H1 (cell line): Measurements from ENCODE around the gene IRF2BP2. TPM values are rescaled to one million over a fixed set of nuclear protein-coding genes. Genes with fewer than 3 reads are reported as not detected.

Experiments used
- CTCF ChIA-PET: fragments of 300-600 bp; sonication (Branson Sonifier 250); formaldehyde crosslinking; loops from one replicate; lab custom pipeline; 2021; ENCODE audit not compliant: partially characterized antibody; lab: Charles Lee
- POLR2A ChIA-PET: fragments of 300-600 bp; sonication (Branson Sonifier 250); formaldehyde crosslinking; loops from one replicate; lab custom pipeline; 2021; ENCODE audit warnings: inconsistent platforms; ENCODE audit not compliant: partially characterized antibody; lab: Charles Lee
- DNase-seq, 2 experiments: peaks; one replicate each; pipeline versions ENCODE4 v3.0.0 to v3.0.0-alpha.2; 2010 to 2022; ENCODE audit warnings: low spot score in 2 of 2, low read depth in 1 of 2, mixed read lengths in 1 of 2
- FAIRE-seq: peaks from 2 replicates; lab custom pipeline; 2011; peaks lifted over from hg19 to GRCh38; lab: Jason Lieb, UNC
- H2AFZ ChIP-seq: 2 replicates; pipeline ENCODE4 v1.8.1; 2012; ENCODE audit warnings: low read length, inconsistent platforms
- H2AK5ac ChIP-seq: 2 replicates; pipeline ENCODE4 v1.6.1; 2013; ENCODE audit warnings: low read depth, low read length
- H2BK120ac ChIP-seq: replicated peaks from 2 replicates; pipeline ENCODE3; 2013; ENCODE audit warnings: low read depth, low read length, inconsistent platforms
- H2BK12ac ChIP-seq: 2 replicates; pipeline ENCODE4 v1.6.1; 2013; ENCODE audit warnings: low read depth, low read length
- H2BK15ac ChIP-seq: 2 replicates; pipeline ENCODE4 v1.6.1; 2013; ENCODE audit warnings: low read length
- H2BK20ac ChIP-seq: 2 replicates; pipeline ENCODE4 v1.6.1; 2013; ENCODE audit warnings: low read length
- H2BK5ac ChIP-seq: 2 replicates; pipeline ENCODE4 v1.6.1; 2013; ENCODE audit warnings: low read depth, low read length
- H3K14ac ChIP-seq: 2 replicates; pipeline ENCODE4 v1.6.1; 2013; ENCODE audit warnings: inconsistent platforms; ENCODE audit not compliant: insufficient read length
- H3K18ac ChIP-seq: 2 replicates; pipeline ENCODE4 v1.6.1; 2013; ENCODE audit warnings: low read length; ENCODE audit errors: extremely low read depth
- H3K23ac ChIP-seq: 2 replicates; pipeline ENCODE4 v1.6.1; 2013; ENCODE audit warnings: inconsistent platforms; ENCODE audit not compliant: insufficient read length
- H3K23me2 ChIP-seq: 2 replicates; pipeline ENCODE4 v1.6.1; 2013; ENCODE audit warnings: low read depth, low read length
- H3K27ac ChIP-seq: 2 replicates; pipeline ENCODE4 v1.6.1; 2011; ENCODE audit warnings: low read depth, low read length, inconsistent platforms
- H3K27me3 ChIP-seq, 4 experiments: replicated peaks in 1 of 4; 1 replicate in 1 of 4; 2 replicates in 3 of 4; pipeline versions ENCODE4 v1.6.1 to v1.8.1; 2011 to 2013; ENCODE audit warnings: low read length in 3 of 4, mild to moderate bottlenecking in 3 of 4, inconsistent platforms in 2 of 4, mixed read lengths in 2 of 4, moderate library complexity in 1 of 4; ENCODE audit not compliant: control insufficient read depth in 3 of 4, insufficient read depth in 3 of 4; ENCODE audit errors: extremely low read depth in 1 of 4
- H3K36me3 ChIP-seq, 4 experiments: 2 replicates each; pipeline versions ENCODE4 v1.6.1 to v1.8.1; 2011 to 2013; ENCODE audit warnings: mild to moderate bottlenecking in 4 of 4, low read length in 3 of 4, moderate library complexity in 2 of 4, control low read depth in 1 of 4, inconsistent platforms in 1 of 4; ENCODE audit not compliant: insufficient read depth in 4 of 4, control insufficient read depth in 2 of 4
- H3K4ac ChIP-seq: replicated peaks from 2 replicates; pipeline ENCODE3; 2013; ENCODE audit warnings: low read length, low read depth, mixed read lengths, inconsistent platforms; ENCODE audit not compliant: insufficient read length
- H3K4me1 ChIP-seq, 4 experiments: replicated peaks in 1 of 4; 1 replicate in 1 of 4; 2 replicates in 3 of 4; pipeline versions ENCODE4 v1.6.1 to v1.8.1; 2011 to 2013; ENCODE audit warnings: low read length in 3 of 4, inconsistent platforms in 2 of 4, mixed read lengths in 1 of 4; ENCODE audit not compliant: insufficient read depth in 4 of 4, control insufficient read depth in 3 of 4
- H3K4me2 ChIP-seq, 2 experiments: 2 replicates each; pipeline versions ENCODE4 v1.6.1 to v1.8.1; 2011 to 2013; ENCODE audit warnings: low read depth in 2 of 2, low read length in 2 of 2, control low read depth in 1 of 2, inconsistent platforms in 1 of 2, mild to moderate bottlenecking in 1 of 2; ENCODE audit not compliant: insufficient read depth in 1 of 2
- H3K4me3 ChIP-seq, 4 experiments: fragments of 200-600, 300-600 bp in 1 of 4; sonication (generic), shearing (Covaris generic), sonication (Bioruptor Twin) in 1 of 4; 2 replicates each; pipeline versions ENCODE4 v1.5.1 to v1.8.1; 2011 to 2016; ENCODE audit warnings: low read length in 4 of 4, low read depth in 3 of 4, control low read depth in 2 of 4, inconsistent platforms in 2 of 4, mild to moderate bottlenecking in 2 of 4, mixed read lengths in 1 of 4, moderate library complexity in 1 of 4; ENCODE audit not compliant: insufficient read depth in 2 of 4; ENCODE audit errors: extremely low read depth in 1 of 4
- H3K56ac ChIP-seq: replicated peaks from 2 replicates; pipeline ENCODE3; 2013; ENCODE audit warnings: low read depth, mild to moderate bottlenecking, mixed read lengths, low read length, inconsistent platforms; ENCODE audit not compliant: insufficient read length
- H3K79me1 ChIP-seq: 2 replicates; pipeline ENCODE4 v1.6.1; 2013; ENCODE audit warnings: low read depth, low read length, control low read depth
- H3K79me2 ChIP-seq, 2 experiments: 2 replicates each; pipeline versions ENCODE4 v1.6.1 to v1.8.1; 2012 to 2013; ENCODE audit warnings: low read length in 2 of 2, mild to moderate bottlenecking in 2 of 2, inconsistent platforms in 1 of 2; ENCODE audit not compliant: insufficient read depth in 2 of 2, control insufficient read depth in 1 of 2
- H3K9ac ChIP-seq, 4 experiments: replicated peaks in 1 of 4; 1 replicate in 1 of 4; 2 replicates in 3 of 4; pipeline versions ENCODE4 v1.6.1 to v1.8.1; 2011 to 2013; ENCODE audit warnings: low read depth in 3 of 4, low read length in 3 of 4, control low read depth in 2 of 4, mild to moderate bottlenecking in 2 of 4, moderate library complexity in 2 of 4, inconsistent platforms in 1 of 4; ENCODE audit errors: extremely low read depth in 1 of 4
- H3K9me3 ChIP-seq, 2 experiments: 2 replicates each; pipeline versions ENCODE4 v1.6.1 to v1.8.1; 2012 to 2013; ENCODE audit warnings: mild to moderate bottlenecking in 2 of 2, moderate library complexity in 2 of 2, control low read depth in 1 of 2, inconsistent platforms in 1 of 2, low read depth in 1 of 2, low read length in 1 of 2, mixed read lengths in 1 of 2; ENCODE audit not compliant: insufficient read depth in 2 of 2
- H4K20me1 ChIP-seq, 2 experiments: replicated peaks in 1 of 2; 2 replicates each; pipeline versions ENCODE3 to v1.8.1; 2011 to 2013; ENCODE audit warnings: inconsistent platforms in 2 of 2, low read length in 2 of 2, mild to moderate bottlenecking in 1 of 2; ENCODE audit not compliant: insufficient read depth in 2 of 2, control insufficient read depth in 1 of 2
- H4K5ac ChIP-seq: 2 replicates; pipeline ENCODE4 v1.6.1; 2013; ENCODE audit warnings: low read length, low read depth, mixed read lengths, inconsistent platforms; ENCODE audit not compliant: insufficient read length
- H4K8ac ChIP-seq: 2 replicates; pipeline ENCODE4 v1.8.0; 2013; ENCODE audit warnings: mild to moderate bottlenecking, moderate library complexity, low read length, inconsistent platforms; ENCODE audit not compliant: insufficient read depth; ENCODE audit errors: extremely low read depth
- H4K91ac ChIP-seq: replicated peaks from 2 replicates; pipeline ENCODE3; 2013; ENCODE audit warnings: low read length, mixed read lengths, inconsistent platforms; ENCODE audit not compliant: insufficient read length
- CHD7 ChIP-seq: fragments of 300-600 bp; sonication (generic); IDR thresholded peaks from 2 replicates; pipeline ENCODE4 v1.7.1; 2012; ENCODE audit warnings: low read length, moderate library complexity, mild to moderate bottlenecking, inconsistent platforms; ENCODE audit not compliant: insufficient replicate concordance
- polyA plus RNA-seq, 7 experiments: library from polyadenylated mRNA; depleted of rRNA in 3 of 7; stranded (reverse) in 5 of 7; unstranded in 2 of 7; fragments of >200 nt in 5 of 7; fragments of 200-250 nt in 2 of 7; gene quantifications; 1 replicate in 5 of 7; 2 replicates in 1 of 7; 4 replicates in 1 of 7; pipeline versions ENCODE4 v1.2.1 to v1.2.3, GENCODE V29; 2011 to 2013; ENCODE audit warnings: missing spikeins in 2 of 7, mixed read lengths in 2 of 7
- total RNA-seq: library from RNA; stranded (reverse); fragmentation: NEBNext Ultra II Directional; extraction: Animal tissue kit (Norgen Biotek cat#: 25700); gene quantifications from 2 replicates; pipeline ENCODE4 v1.2.1, GENCODE V29; 2021

Gene IRF2BP2
- total and polyA plus RNA-seq, 2 of the 8 experiments (the other 6 are each of a cell fraction or from before 2014, with no cell fraction given): 24.9 to 67.5 TPM

GRCh38 chr1:234632225-234632624 is 22.2 kb upstream of the IRF2BP2 start:
- ChIA-PET POLR2A (interaction anchor here (0.6 to 1.9 kb wide), 3 partner anchors 14 to 38 kb away, joined by 3 to 4 read pairs (median 3); no protein-coding TSS in a partner anchor), CTCF (interaction anchor here (0.6 to 1.1 kb wide), 3 partner anchors 26 to 1874 kb away, joined by 3 to 5 read pairs (median 3); no protein-coding TSS in a partner anchor)
- H3K4ac ChIP-seq: no peak overlapping the region
- H2BK20ac ChIP-seq: no peak overlapping the region
- H3K79me2 ChIP-seq: no peaks in the 10 kb centered on the region
- H4K20me1 ChIP-seq: no peaks in the 10 kb centered on the region
- H2BK12ac ChIP-seq: no peak overlapping the region
- H3K4me2 ChIP-seq: no peak overlapping the region
- H3K9ac ChIP-seq: no peak overlapping the region
- no peak overlapping the region for H4K5ac ChIP-seq
- H2BK5ac ChIP-seq: no peak overlapping the region
- FAIRE-seq: no peak
- H4K8ac ChIP-seq: no peak overlapping the region
- H3K18ac ChIP-seq: no peak overlapping the region
- no peak for DNase-seq
- H3K36me3 ChIP-seq: no peaks in the 10 kb centered on the region
- H3K79me1 ChIP-seq: no peaks in the 10 kb centered on the region
- H2AK5ac ChIP-seq: no peak overlapping the region
- H3K56ac ChIP-seq: no peak overlapping the region
- H2BK15ac ChIP-seq: no peak overlapping the region
- H3K4me3 ChIP-seq: no peak overlapping the region
- no peaks in the 10 kb centered on the region for H3K4me1 ChIP-seq
- no peaks in the 10 kb centered on the region for H3K23me2 ChIP-seq
- H3K9me3 ChIP-seq: no peaks in the 10 kb centered on the region
- no peak overlapping the region for H3K23ac ChIP-seq
- no peak overlapping the region for H3K14ac ChIP-seq
- no peak overlapping the region for H4K91ac ChIP-seq
- no peak overlapping the region for H2BK120ac ChIP-seq
- no peak overlapping the region for H2AFZ ChIP-seq
- H3K27me3 ChIP-seq: no peaks in the 10 kb centered on the region
- no peak overlapping the region for H3K27ac ChIP-seq
- no peak for TF ChIP-seq CHD7
